ENCODE data around the gene PAH.

The PAH gene

GRCh38 chr12:102812344-102812743 is 104.7 kb downstream of the PAH start:
- H3K27ac ChIP-seq (ENCODE audit: extremely low read depth, low read depth, low read length) = no peak overlapping the region
- no peak overlapping the region for H3K4me3 ChIP-seq (ENCODE audit: low read depth, low read length)
- ChIA-PET CTCF (interaction anchor here (1.1 to 2.6 kb wide), 5 partner anchors 53 to 1398 kb away, joined by 3 to 12 read pairs (median 6); no protein-coding TSS in a partner anchor), POLR2A (no interaction called here)
- H3K36me3 ChIP-seq (ENCODE audit: control insufficient read depth in 2 of 2, insufficient read depth in 1 of 2, low read length in 2 of 2) = no peaks in the 10 kb centered on the region
- no peaks in the 10 kb centered on the region for H3K9me3 ChIP-seq (ENCODE audit: control insufficient read depth, insufficient read depth, low read depth, low read length)
- H3K4me1 ChIP-seq (ENCODE audit: control insufficient read depth, insufficient read depth, low read length) = no peaks in the 10 kb centered on the region
- TF ChIP-seq ZNF138 (tag by site-specific recombination; IDR thresholded peaks at IDR 0.05; ENCODE audit: borderline replicate concordance) = no peak
- TF ChIP-seq ZSCAN4 (tag by site-specific recombination; IDR thresholded peaks at IDR 0.05) = no peak
- TF ChIP-seq KLF10 (tag by site-specific recombination; IDR thresholded peaks at IDR 0.05) = no peak
- TF ChIP-seq ZNF214 (tag by site-specific recombination; IDR thresholded peaks at IDR 0.05; ENCODE audit: borderline replicate concordance) = no peak
- no peak for TF ChIP-seq MZF1 (tag by site-specific recombination; IDR thresholded peaks at IDR 0.05; ENCODE audit: borderline replicate concordance)

- Histone ChIP-seq H3K36me3 (ENCODE audit: control insufficient read depth in 2 of 2, insufficient read depth in 1 of 2, low read length in 2 of 2) (no peaks in the 10 kb centered on the region), H3K9me3 (ENCODE audit: control insufficient read depth, insufficient read depth, low read depth, low read length) (no peaks in the 10 kb centered on the region), H3K27ac (ENCODE audit: extremely low read depth, low read depth, low read length) (no peak overlapping the region), H3K4me1 (ENCODE audit: control insufficient read depth, insufficient read depth, low read length) (no peaks in the 10 kb centered on the region), H3K4me3 (ENCODE audit: low read depth, low read length) (no peak overlapping the region)
- TF ChIP-seq ZNF747 (tag by site-specific recombination; IDR thresholded peaks at IDR 0.05) = no peak
- TF ChIP-seq ZNF654 (tag by site-specific recombination; IDR thresholded peaks at IDR 0.05; ENCODE audit: low read depth) = peak; percentile 47
- POLR2A ChIA-PET = interaction anchor here (0.6 kb wide), 1 partner anchor 777 kb away, joined by 3 read pairs; no protein-coding TSS in a partner anchor
- CTCF ChIA-PET = interaction anchor here (0.6 to 2.6 kb wide), 47 partner anchors 9 to 1397 kb away, joined by 3 to 17 read pairs (median 4); no protein-coding TSS in a partner anchor
These were observed 105.8 kb downstream of the PAH start for GRCh38 chr12:102811110-102811737.

- H3K27ac ChIP-seq (ENCODE audit: extremely low read depth, low read depth, low read length) = no peak overlapping the region
- ChIA-PET POLR2A (no interaction called here), CTCF (interaction anchor here (0.6 to 2.0 kb wide), 4 partner anchors 8 to 604 kb away, joined by 3 to 6 read pairs (median 3); no protein-coding TSS in a partner anchor)
- no peaks in the 10 kb centered on the region for H3K4me1 ChIP-seq (ENCODE audit: control insufficient read depth, insufficient read depth, low read length)
- no peaks in the 10 kb centered on the region for H3K36me3 ChIP-seq (ENCODE audit: control insufficient read depth in 2 of 2, insufficient read depth in 1 of 2, low read length in 2 of 2)
- H3K4me3 ChIP-seq (ENCODE audit: low read depth, low read length) = no peak overlapping the region
- no peaks in the 10 kb centered on the region for H3K9me3 ChIP-seq (ENCODE audit: control insufficient read depth, insufficient read depth, low read depth, low read length)
- TF ChIP-seq ZNF157 (tag by site-specific recombination; IDR thresholded peaks at IDR 0.05) = no peak
- no peak for TF ChIP-seq ZNF146 (tag by site-specific recombination; IDR thresholded peaks at IDR 0.05)
- no peak for TF ChIP-seq ZNF274 (IDR thresholded peaks at IDR 0.05; ENCODE audit: low read length)
- no peak for TF ChIP-seq ZNF274 (tag by site-specific recombination; IDR thresholded peaks at IDR 0.05; ENCODE audit: borderline replicate concordance)
- no peak for TF ChIP-seq ZNF10 (tag by site-specific recombination; IDR thresholded peaks at IDR 0.05)
- no peak for TF ChIP-seq ZNF211 (tag by site-specific recombination; IDR thresholded peaks at IDR 0.05; ENCODE audit: low read depth)
- TF ChIP-seq ZBTB11 (tag by site-specific recombination; conservative IDR thresholded peaks at IDR 0.05; ENCODE audit: low read depth) = no peak
- no peak for TF ChIP-seq GLI2 (tag by site-specific recombination; IDR thresholded peaks at IDR 0.05; ENCODE audit: borderline replicate concordance, low read depth)
- no peak for TF ChIP-seq ZNF501 (tag by site-specific recombination; IDR thresholded peaks at IDR 0.05)
- no peak for TF ChIP-seq ZNF610 (tag by site-specific recombination; IDR thresholded peaks at IDR 0.05; ENCODE audit: borderline replicate concordance)
- TF ChIP-seq ZNF623 (tag by site-specific recombination; IDR thresholded peaks at IDR 0.05) = no peak
- TF ChIP-seq ZNF202 (tag by site-specific recombination; IDR thresholded peaks at IDR 0.05; ENCODE audit: borderline replicate concordance) = no peak
- no peak for TF ChIP-seq ZFHX2 (tag by site-specific recombination; conservative IDR thresholded peaks at IDR 0.05)
- TF ChIP-seq ZNF138 (tag by site-specific recombination; IDR thresholded peaks at IDR 0.05; ENCODE audit: borderline replicate concordance) = no peak
- TF ChIP-seq ZNF624 (tag by site-specific recombination; IDR thresholded peaks at IDR 0.05) = no peak
- no peak for TF ChIP-seq SP2 (tag by site-specific recombination; IDR thresholded peaks at IDR 0.05)
These were observed 108.6 kb downstream of the PAH start for GRCh38 chr12:102808412-102808811.
